H9 (cell line): ENCODE results near the gene GALNT17. TPM values are rescaled to one million over a fixed set of nuclear protein-coding genes. Genes with fewer than 3 reads are reported as not detected.

Experiments
- DNase-seq: peaks from one replicate; pipeline ENCODE4 v3.0.0-alpha.2; 2017
- H2AFZ ChIP-seq: one replicate; pipeline ENCODE4 v1.6.1; 2013; ENCODE audit warnings: mild to moderate bottlenecking, low read length, control low read depth, moderate library complexity
- H2AK5ac ChIP-seq: 2 replicates; pipeline ENCODE4 v1.6.1; 2013; ENCODE audit warnings: low read length, control low read depth, mixed read lengths; ENCODE audit not compliant: insufficient read length
- H2BK120ac ChIP-seq: one replicate; pipeline ENCODE4 v1.6.1; 2013; ENCODE audit warnings: low read depth, mild to moderate bottlenecking, low read length, control low read depth, inconsistent platforms; ENCODE audit not compliant: poor library complexity, severe bottlenecking
- H2BK12ac ChIP-seq: 2 replicates; pipeline ENCODE4 v1.6.1; 2013; ENCODE audit warnings: low read length, control low read depth, mixed read lengths, low read depth; ENCODE audit not compliant: insufficient read length
- H2BK15ac ChIP-seq: 2 replicates; pipeline ENCODE4 v1.6.1; 2013; ENCODE audit warnings: low read depth, low read length, control low read depth
- H2BK20ac ChIP-seq: one replicate; pipeline ENCODE4 v1.6.1; 2013; ENCODE audit warnings: low read depth, mild to moderate bottlenecking, low read length, control low read depth, inconsistent platforms; ENCODE audit not compliant: poor library complexity, severe bottlenecking
- H2BK5ac ChIP-seq: 2 replicates; pipeline ENCODE4 v1.6.1; 2013; ENCODE audit warnings: low read length, control low read depth, mixed read lengths; ENCODE audit not compliant: insufficient read length
- H3K14ac ChIP-seq: 2 replicates; pipeline ENCODE4 v1.6.1; 2013; ENCODE audit warnings: low read length, control low read depth; ENCODE audit not compliant: insufficient read depth
- H3K18ac ChIP-seq: 2 replicates; pipeline ENCODE4 v1.6.1; 2013; ENCODE audit warnings: low read depth, mild to moderate bottlenecking, mixed read lengths, low read length, control low read depth; ENCODE audit not compliant: insufficient read length
- H3K23ac ChIP-seq: 2 replicates; pipeline ENCODE4 v1.6.1; 2013; ENCODE audit warnings: low read length, control low read depth, mixed read lengths, low read depth; ENCODE audit not compliant: insufficient read length
- H3K23me2 ChIP-seq: 2 replicates; pipeline ENCODE4 v1.6.1; 2013; ENCODE audit warnings: low read depth, mild to moderate bottlenecking, mixed read lengths, low read length, control low read depth; ENCODE audit not compliant: insufficient read length, poor library complexity, severe bottlenecking
- H3K27ac ChIP-seq: 2 replicates; pipeline ENCODE4 v1.5.1; 2013; ENCODE audit warnings: low read length, control low read depth, mixed read lengths, low read depth; ENCODE audit not compliant: insufficient read length
- H3K27me3 ChIP-seq: 2 replicates; pipeline ENCODE4 v1.6.1; 2013; ENCODE audit warnings: low read length, control low read depth, inconsistent platforms; ENCODE audit not compliant: insufficient read depth
- H3K4ac ChIP-seq: 2 replicates; pipeline ENCODE4 v1.6.1; 2013; ENCODE audit warnings: low read depth, mild to moderate bottlenecking, control low read depth, inconsistent platforms, low read length, moderate library complexity
- H3K4me1 ChIP-seq: 2 replicates; pipeline ENCODE4 v1.6.1; 2013; ENCODE audit warnings: low read length, control low read depth, inconsistent platforms; ENCODE audit not compliant: insufficient read depth
- H3K4me2 ChIP-seq: 2 replicates; pipeline ENCODE4 v1.6.1; 2013; ENCODE audit warnings: low read length, control low read depth, mixed read lengths; ENCODE audit not compliant: insufficient read length, insufficient read depth
- H3K56ac ChIP-seq: 2 replicates; pipeline ENCODE4 v1.6.1; 2013; ENCODE audit warnings: low read depth, mild to moderate bottlenecking, mixed read lengths, low read length, control low read depth; ENCODE audit not compliant: insufficient read length
- H3K79me1 ChIP-seq: 2 replicates; pipeline ENCODE4 v1.6.1; 2013; ENCODE audit warnings: low read depth, mild to moderate bottlenecking, moderate library complexity, low read length, control low read depth, inconsistent platforms; ENCODE audit not compliant: insufficient read depth, poor library complexity, severe bottlenecking
- H3K79me2 ChIP-seq: 2 replicates; pipeline ENCODE4 v1.6.1; 2013; ENCODE audit warnings: low read length, control low read depth, inconsistent platforms; ENCODE audit not compliant: insufficient read depth
- H3K9ac ChIP-seq: 2 replicates; pipeline ENCODE4 v1.6.1; 2013; ENCODE audit warnings: low read length, control low read depth, mixed read lengths; ENCODE audit not compliant: insufficient read length; ENCODE audit errors: extremely low read depth
- H3K9me3 ChIP-seq: one replicate; pipeline ENCODE4 v1.6.1; 2013; ENCODE audit warnings: low read depth, low read length, inconsistent platforms; ENCODE audit not compliant: control insufficient read depth
- H3T11ph ChIP-seq: one replicate; pipeline ENCODE4 v1.6.1; 2013; ENCODE audit warnings: mild to moderate bottlenecking, low read length, control low read depth, inconsistent platforms
- H4K20me1 ChIP-seq: one replicate; pipeline ENCODE4 v1.6.1; 2013; ENCODE audit not compliant: control insufficient read depth, insufficient read length, insufficient read depth
- H4K5ac ChIP-seq: 2 replicates; pipeline ENCODE4 v1.6.1; 2013; ENCODE audit warnings: low read depth, mild to moderate bottlenecking, mixed read lengths, low read length, control low read depth; ENCODE audit not compliant: insufficient read length
- H4K8ac ChIP-seq: replicated peaks from 2 replicates; pipeline ENCODE4 v1.6.1; 2013; ENCODE audit warnings: low read length, control low read depth, mixed read lengths, low read depth; ENCODE audit not compliant: insufficient read length
- H4K91ac ChIP-seq: 2 replicates; pipeline ENCODE4 v1.6.1; 2013; ENCODE audit warnings: low read depth, mild to moderate bottlenecking, moderate library complexity, mixed read lengths, low read length, control low read depth; ENCODE audit not compliant: insufficient read length
- H3K27ac Mint-ChIP-seq, 3 experiments: 2 replicates in 2 of 3; 3 replicates in 1 of 3; pipeline ENCODE4 v1.8.0; 2020 to 2021; ENCODE audit warnings: mixed read lengths in 3 of 3, mild to moderate bottlenecking in 1 of 3, moderate library complexity in 1 of 3
- H3K27me3 Mint-ChIP-seq: 2 replicates; pipeline ENCODE4 v1.8.0; 2021; ENCODE audit warnings: low read depth, mild to moderate bottlenecking, moderate library complexity, mixed read lengths
- H3K36me3 Mint-ChIP-seq, 3 experiments: 2 replicates in 2 of 3; 3 replicates in 1 of 3; pipeline ENCODE4 v1.8.0; 2020 to 2021; ENCODE audit warnings: low read depth in 3 of 3, mixed read lengths in 3 of 3; ENCODE audit not compliant: insufficient read depth in 1 of 3
- H3K4me1 Mint-ChIP-seq, 2 experiments: 2 replicates each; pipeline ENCODE4 v1.8.0; 2020; ENCODE audit warnings: mixed read lengths in 2 of 2
- H3K4me3 Mint-ChIP-seq, 2 experiments: 2 replicates in 1 of 2; 3 replicates in 1 of 2; pipeline ENCODE4 v1.8.0; 2020 to 2021; ENCODE audit warnings: mild to moderate bottlenecking in 2 of 2, mixed read lengths in 2 of 2, moderate library complexity in 1 of 2
- H3K9me3 Mint-ChIP-seq, 2 experiments: 2 replicates in 1 of 2; 3 replicates in 1 of 2; pipeline ENCODE4 v1.8.0; 2020; ENCODE audit warnings: mild to moderate bottlenecking in 2 of 2, mixed read lengths in 2 of 2, moderate library complexity in 1 of 2
- CTCF ChIP-seq: fragments of 200-600 bp; sonication (generic); conservative IDR thresholded peaks from 3 replicates; pipeline ENCODE4 v1.8.0; 2021; ENCODE audit warnings: antibody characterized with exemption, mild to moderate bottlenecking
- WGBS: extraction: QIAGEN DNeasy Blood & Tissue Kit; methylation state at CpG from one replicate; pipeline ENCODE4 v1.1.7; 2013; ENCODE audit warnings: missing lambda C conversion rate, low lambda C conversion rate, mixed read lengths; ENCODE audit not compliant: insufficient read length; ENCODE audit errors: extremely low coverage; 5-methylcytosine and 5-hydroxymethylcytosine counted together
- total RNA-seq: library from RNA; stranded (reverse); gene quantifications from 2 replicates; pipeline ENCODE4 v1.2.1, GENCODE V29; 2021

The GALNT17 gene
- total RNA-seq, 1 experiment from 2014 or later: 43.2 TPM

DNA sequence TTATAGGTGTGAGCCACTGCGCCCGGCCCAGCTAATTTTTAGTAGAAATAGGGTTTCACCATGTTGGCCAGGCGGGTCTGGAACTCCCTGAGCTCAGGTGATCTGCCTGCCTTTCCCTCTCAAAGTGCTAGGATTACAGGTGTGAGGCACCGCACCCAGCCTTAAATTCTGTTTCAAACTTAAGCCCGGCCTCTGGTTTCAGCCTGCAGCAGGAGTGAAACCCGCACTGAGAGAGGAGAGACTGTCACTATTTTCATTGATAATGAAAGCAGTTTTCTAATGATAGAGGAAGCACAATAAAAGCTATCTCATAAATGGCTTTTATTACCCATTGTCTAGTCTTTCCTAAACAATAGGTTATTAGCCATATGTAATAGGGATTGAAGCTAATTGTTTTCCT, 415.5 kb downstream of the GALNT17 start:
- Histone ChIP-seq H4K91ac (no peak overlapping the region), H3K4me1 (no peaks in the 10 kb centered on the region), H2BK120ac (no peak overlapping the region), H3K9me3 (no peaks in the 10 kb centered on the region), H4K20me1 (no peaks in the 10 kb centered on the region), H2AK5ac (no peak overlapping the region), H4K8ac (no peak overlapping the region), H3K23ac (no peak overlapping the region), H3K27ac (no peak overlapping the region), H3K4ac (no peak overlapping the region), H4K5ac (no peak overlapping the region), H3T11ph (no peak overlapping the region), H3K9ac (no peak overlapping the region), H2BK12ac (no peak overlapping the region), H3K56ac (no peak overlapping the region), H2AFZ (no peak overlapping the region), H3K23me2 (no peaks in the 10 kb centered on the region), H3K4me2 (no peak overlapping the region), H2BK5ac (no peak overlapping the region), H2BK15ac (no peak overlapping the region), H3K79me1 (no peaks in the 10 kb centered on the region), H3K27me3 (no peaks in the 10 kb centered on the region), H3K14ac (no peak overlapping the region), H3K79me2 (no peaks in the 10 kb centered on the region), H2BK20ac (no peak overlapping the region), H3K18ac (no peak overlapping the region)
- H3K4me3 Mint-ChIP-seq: no peak overlapping the region
- peaks cover 0 to 2% of the 10 kb centered on the region in 2 experiments; a peak in 1 of 4 replicates for H3K4me1 Mint-ChIP-seq
- H3K9me3 Mint-ChIP-seq: peaks cover 11 to 27% of the 10 kb centered on the region in 2 experiments
- H3K36me3 Mint-ChIP-seq: peaks cover 20 to 33% (median 26%) of the 10 kb centered on the region in 3 experiments
- DNase-seq: no peak
- 0 out of 7 replicates have a peak overlapping the region, but pooled peaks of 1 of the 3 experiments have one; percentile 18 for H3K27ac Mint-ChIP-seq
- WGBS: no CpG with 5 or more reads among the region's 6 CpGs
- no peak for TF ChIP-seq CTCF
- H3K27me3 Mint-ChIP-seq: no peaks in the 10 kb centered on the region
